Measurements from ENCODE around the gene TLX1.

The TLX1 gene

DNA sequence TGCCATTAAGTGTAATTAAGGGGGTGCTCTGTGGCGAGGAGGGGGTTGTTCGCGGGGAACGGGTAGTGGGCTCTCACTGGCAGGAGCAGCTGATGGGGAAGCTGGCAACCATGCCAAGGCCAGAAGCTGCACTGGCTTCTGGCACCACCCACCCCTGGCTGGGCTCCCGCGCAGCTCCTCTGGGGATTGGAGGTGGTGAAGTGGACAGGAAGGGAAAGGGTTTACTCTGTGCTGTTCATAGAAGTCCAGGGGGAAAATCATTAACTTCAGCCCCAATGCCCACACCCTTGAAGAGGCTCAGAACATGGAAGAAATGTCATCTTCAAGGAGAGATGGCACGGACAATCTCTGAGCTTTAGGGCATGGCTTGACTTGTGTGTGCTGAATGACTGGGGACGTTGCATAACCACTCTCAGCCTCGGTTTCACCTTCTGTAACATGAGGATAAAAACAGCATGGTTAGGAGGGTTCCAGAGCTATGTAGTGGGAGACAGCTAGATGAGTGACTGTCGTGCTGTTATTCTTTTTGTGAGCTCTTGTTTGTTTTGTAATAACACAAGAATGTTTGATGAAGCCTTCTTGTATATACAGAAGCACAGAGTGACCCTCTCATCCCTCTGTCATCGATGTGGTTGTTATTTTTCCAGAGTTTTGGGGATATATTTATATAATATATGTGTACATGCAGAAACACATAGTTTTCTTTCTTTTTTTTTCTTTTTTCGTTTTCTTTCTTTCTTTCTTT, 39.4 kb upstream of the TLX1 start:
- no peaks in the 10 kb centered on the region for H3K9me2 ChIP-seq (replicated peaks; ENCODE audit: low read depth, low read length)
- H3K79me2 ChIP-seq (ENCODE audit: insufficient read depth, low read length), result no peaks in the 10 kb centered on the region
- H3K9me3 ChIP-seq (ENCODE audit: insufficient read depth, low read depth, low read length), result no peaks in the 10 kb centered on the region
- H3K4me2 ChIP-seq (ENCODE audit: low read depth, low read length, poor library complexity, severe bottlenecking), result no peak overlapping the region
- no peaks in the 10 kb centered on the region for H3K27me3 ChIP-seq (ENCODE audit: insufficient read depth, low read length, poor library complexity, severe bottlenecking)
- no peaks in the 10 kb centered on the region for H3K4me1 ChIP-seq (ENCODE audit: insufficient read depth, low read length, poor library complexity, severe bottlenecking)
- TF ChIP-seq, protein P1, sequence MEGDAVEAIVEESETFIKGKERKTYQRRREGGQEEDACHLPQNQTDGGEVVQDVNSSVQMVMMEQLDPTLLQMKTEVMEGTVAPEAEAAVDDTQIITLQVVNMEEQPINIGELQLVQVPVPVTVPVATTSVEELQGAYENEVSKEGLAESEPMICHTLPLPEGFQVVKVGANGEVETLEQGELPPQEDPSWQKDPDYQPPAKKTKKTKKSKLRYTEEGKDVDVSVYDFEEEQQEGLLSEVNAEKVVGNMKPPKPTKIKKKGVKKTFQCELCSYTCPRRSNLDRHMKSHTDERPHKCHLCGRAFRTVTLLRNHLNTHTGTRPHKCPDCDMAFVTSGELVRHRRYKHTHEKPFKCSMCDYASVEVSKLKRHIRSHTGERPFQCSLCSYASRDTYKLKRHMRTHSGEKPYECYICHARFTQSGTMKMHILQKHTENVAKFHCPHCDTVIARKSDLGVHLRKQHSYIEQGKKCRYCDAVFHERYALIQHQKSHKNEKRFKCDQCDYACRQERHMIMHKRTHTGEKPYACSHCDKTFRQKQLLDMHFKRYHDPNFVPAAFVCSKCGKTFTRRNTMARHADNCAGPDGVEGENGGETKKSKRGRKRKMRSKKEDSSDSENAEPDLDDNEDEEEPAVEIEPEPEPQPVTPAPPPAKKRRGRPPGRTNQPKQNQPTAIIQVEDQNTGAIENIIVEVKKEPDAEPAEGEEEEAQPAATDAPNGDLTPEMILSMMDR (conservative IDR thresholded peaks at IDR 0.05; ENCODE audit: low read length), result no peak
- no peak for TF ChIP-seq EZH2phosphoT487 (IDR thresholded peaks at IDR 0.05; ENCODE audit: borderline replicate concordance)
- H3K36me3 ChIP-seq (ENCODE audit: insufficient read depth, low read length), result no peaks in the 10 kb centered on the region
- H3F3A ChIP-seq (ENCODE audit: low read depth), result no peaks in the 10 kb centered on the region
- no peak overlapping the region for H3K9ac ChIP-seq (ENCODE audit: low read depth, low read length, poor library complexity, severe bottlenecking)
- H2AFZ ChIP-seq (ENCODE audit: low read length), result no peak overlapping the region
- H4K20me1 ChIP-seq (ENCODE audit: insufficient read depth, low read length, poor library complexity, severe bottlenecking), result no peaks in the 10 kb centered on the region
- H3K4me3 ChIP-seq (ENCODE audit: low read length, poor library complexity, severe bottlenecking), result no peak overlapping the region

DNA sequence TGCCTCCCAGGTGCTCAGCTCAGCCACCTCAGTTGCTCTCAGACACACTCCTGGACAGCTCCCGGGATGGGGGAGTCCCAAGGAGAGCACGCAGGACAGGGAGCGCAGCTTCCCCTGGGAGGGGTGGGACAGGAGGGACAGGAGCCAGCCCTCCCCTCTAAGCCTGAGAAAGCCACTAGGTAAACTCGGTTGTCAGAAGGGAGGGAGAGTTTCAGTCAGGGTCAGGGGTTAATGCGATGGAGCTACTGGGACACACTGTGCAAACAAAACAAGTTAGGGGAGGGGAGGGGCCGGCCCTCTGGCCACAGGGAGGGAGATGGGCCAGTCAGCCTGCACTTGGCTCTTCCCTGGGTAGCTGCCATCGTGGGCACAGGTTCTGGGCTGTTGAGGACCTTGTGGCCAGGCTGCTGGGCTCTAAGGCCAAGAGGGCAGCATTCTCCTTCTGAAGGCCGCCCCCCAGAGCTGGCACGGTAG, 38.2 kb upstream of the TLX1 start:
- H3K9ac ChIP-seq (ENCODE audit: low read depth, low read length, poor library complexity, severe bottlenecking), result no peak overlapping the region
- no peaks in the 10 kb centered on the region for H3K27me3 ChIP-seq (ENCODE audit: insufficient read depth, low read length, poor library complexity, severe bottlenecking)
- H3F3A ChIP-seq (ENCODE audit: low read depth), result no peaks in the 10 kb centered on the region
- no peaks in the 10 kb centered on the region for H3K4me1 ChIP-seq (ENCODE audit: insufficient read depth, low read length, poor library complexity, severe bottlenecking)
- H3K36me3 ChIP-seq (ENCODE audit: insufficient read depth, low read length), result no peaks in the 10 kb centered on the region
- TF ChIP-seq EZH2phosphoT487 (IDR thresholded peaks at IDR 0.05; ENCODE audit: borderline replicate concordance), result no peak
- TF ChIP-seq, protein P1 (conservative IDR thresholded peaks at IDR 0.05; ENCODE audit: low read length), result no peak
- H4K20me1 ChIP-seq (ENCODE audit: insufficient read depth, low read length, poor library complexity, severe bottlenecking), result no peaks in the 10 kb centered on the region
- no peaks in the 10 kb centered on the region for H3K79me2 ChIP-seq (ENCODE audit: insufficient read depth, low read length)
- H3K9me2 ChIP-seq (replicated peaks; ENCODE audit: low read depth, low read length), result no peaks in the 10 kb centered on the region
- no peaks in the 10 kb centered on the region for H3K9me3 ChIP-seq (ENCODE audit: insufficient read depth, low read depth, low read length)
- H2AFZ ChIP-seq (ENCODE audit: low read length), result no peak overlapping the region
- no peak overlapping the region for H3K4me3 ChIP-seq (ENCODE audit: low read length, poor library complexity, severe bottlenecking)
- H3K4me2 ChIP-seq (ENCODE audit: low read depth, low read length, poor library complexity, severe bottlenecking), result no peak overlapping the region

DNA sequence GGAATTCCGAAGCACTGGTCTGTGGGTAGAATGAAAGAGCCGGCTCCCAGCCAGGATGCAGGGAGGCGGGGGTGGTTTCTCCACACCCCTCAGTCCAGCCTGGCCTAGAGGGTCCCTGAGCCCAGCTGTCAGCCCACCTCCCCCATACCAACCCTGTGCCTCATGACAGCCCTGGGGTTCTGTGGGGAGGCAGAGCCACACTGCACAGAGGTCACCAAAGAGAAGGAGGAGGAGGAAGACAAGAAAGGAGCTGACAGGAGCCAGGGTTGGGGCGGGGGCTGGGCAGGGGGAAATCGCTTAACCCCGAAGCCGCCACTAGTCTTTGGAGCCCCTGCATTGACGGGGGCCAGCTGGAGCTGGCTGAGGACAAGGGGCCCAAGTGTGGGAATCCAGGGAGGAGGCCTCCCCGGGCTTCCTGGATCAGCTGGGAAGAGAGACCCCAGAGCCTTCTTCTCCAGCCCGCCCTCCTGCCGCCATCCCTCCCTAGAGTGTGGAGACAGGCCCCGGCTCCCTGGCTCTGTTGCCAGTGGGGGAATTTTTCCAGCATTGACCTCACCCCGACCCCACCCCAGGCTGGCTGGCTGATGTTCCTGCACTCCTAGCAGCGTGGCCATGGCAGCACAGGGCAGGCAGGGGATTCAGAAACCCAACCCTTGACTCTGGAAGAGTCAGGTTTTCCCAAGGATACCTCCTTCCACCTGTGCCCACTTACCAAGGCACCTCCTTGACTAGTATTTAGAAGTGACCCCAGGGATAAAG, 36.8 kb upstream of the TLX1 start:
- Histone ChIP-seq H3K9me2 (replicated peaks; ENCODE audit: low read depth, low read length) (no peaks in the 10 kb centered on the region), H3K9ac (ENCODE audit: low read depth, low read length, poor library complexity, severe bottlenecking) (no peak overlapping the region), H3K4me1 (ENCODE audit: insufficient read depth, low read length, poor library complexity, severe bottlenecking) (no peaks in the 10 kb centered on the region), H3K9me3 (ENCODE audit: insufficient read depth, low read depth, low read length) (no peaks in the 10 kb centered on the region), H3K4me2 (ENCODE audit: low read depth, low read length, poor library complexity, severe bottlenecking) (no peak overlapping the region), H3K27me3 (ENCODE audit: insufficient read depth, low read length, poor library complexity, severe bottlenecking) (no peaks in the 10 kb centered on the region), H3K36me3 (ENCODE audit: insufficient read depth, low read length) (no peaks in the 10 kb centered on the region), H3K79me2 (ENCODE audit: insufficient read depth, low read length) (no peaks in the 10 kb centered on the region), H2AFZ (ENCODE audit: low read length) (no peak overlapping the region), H3K4me3 (ENCODE audit: low read length, poor library complexity, severe bottlenecking) (no peak overlapping the region), H4K20me1 (ENCODE audit: insufficient read depth, low read length, poor library complexity, severe bottlenecking) (no peaks in the 10 kb centered on the region), H3F3A (ENCODE audit: low read depth) (no peaks in the 10 kb centered on the region)
- TF ChIP-seq EZH2phosphoT487 (IDR thresholded peaks at IDR 0.05; ENCODE audit: borderline replicate concordance), result no peak
- TF ChIP-seq, protein P1 (conservative IDR thresholded peaks at IDR 0.05; ENCODE audit: low read length), result no peak
